Islet precursor cell (in vitro differentiated cells): ENCODE measurements around the gene NAT8.
"Not testable (repeated sequence)": the region's sequence is repeated elsewhere in the genome, so short reads cannot be mapped to it uniquely, and the experiment has no call there.

Source experiments
- DNase-seq: peaks from one replicate; pipeline ENCODE4 v3.0.0-alpha.2; 2018

NAT8 gene

GRCh38 chr2:73642338-73643018 lies at the start of gene NAT8:
NAT8 (minus strand) TSS chr2:73642422; CDS start chr2:73641628, 794 bp downstream.
- DNase-seq = no peak

- DNase-seq = not testable (repeated sequence)
Measured at GRCh38 chr2:73690372-73691088, 48.3 kb upstream of the NAT8 start.

GRCh38 chr2:73688494-73688893 lies 46.3 kb upstream of the NAT8 start:
- not testable (repeated sequence) for DNase-seq

- DNase-seq = no peak
Measured at GRCh38 chr2:73685764-73686438, 43.7 kb upstream of the NAT8 start.

- not testable (repeated sequence) for DNase-seq
Measured at GRCh38 chr2:73684905-73685304, 42.7 kb upstream of the NAT8 start.

GRCh38 chr2:73684325-73684724 lies 42.1 kb upstream of the NAT8 start:
- not testable (repeated sequence) for DNase-seq

- peak; percentile 65 for DNase-seq
Measured at GRCh38 chr2:73679951-73680571, 37.8 kb upstream of the NAT8 start.

- not testable (repeated sequence) for DNase-seq
Measured at GRCh38 chr2:73679237-73679636, 37.0 kb upstream of the NAT8 start.

GRCh38 chr2:73678008-73678407 lies 35.8 kb upstream of the NAT8 start:
- DNase-seq = not testable (repeated sequence)

- not testable (repeated sequence) for DNase-seq
Measured at GRCh38 chr2:73676211-73676610, 34.0 kb upstream of the NAT8 start.

- DNase-seq = not testable (repeated sequence)
Measured at GRCh38 chr2:73674696-73675157, 32.5 kb upstream of the NAT8 start.

GRCh38 chr2:73669976-73670375 lies 27.8 kb upstream of the NAT8 start:
- not testable (repeated sequence) for DNase-seq

GRCh38 chr2:73667239-73667638 lies 25.0 kb upstream of the NAT8 start:
- DNase-seq = not testable (repeated sequence)

GRCh38 chr2:73654175-73654574 lies 12.0 kb upstream of the NAT8 start:
- DNase-seq = no peak

GRCh38 chr2:73652348-73652747 lies 10.1 kb upstream of the NAT8 start:
- no peak for DNase-seq

- no peak for DNase-seq
Measured at GRCh38 chr2:73651591-73652230, 9.5 kb upstream of the NAT8 start.

GRCh38 chr2:73647690-73648089 lies 5.5 kb upstream of the NAT8 start:
- DNase-seq = not testable (repeated sequence)

- no peak for DNase-seq
Measured at GRCh38 chr2:73641767-73642062, 507 bp downstream of the NAT8 start.

- no peak for DNase-seq
Measured at GRCh38 chr2:73640946-73641766, 1.1 kb downstream of the NAT8 start.

GRCh38 chr2:73640511-73640911 lies 1.7 kb downstream of the NAT8 start:
- no peak for DNase-seq

- no peak for DNase-seq
Measured at GRCh38 chr2:73638429-73638828, 3.8 kb downstream of the NAT8 start.

GRCh38 chr2:73636977-73637376 lies 5.2 kb downstream of the NAT8 start:
- not testable (repeated sequence) for DNase-seq
